K562 (cell line): Measurements from ENCODE around the gene NPB. TPM values are rescaled to one million over a fixed set of nuclear protein-coding genes. Genes with fewer than 3 reads are reported as not detected.

Experiments used
- BACH1 ChIP-seq: fragments of 200-800 bp; sonication (Bioruptor generic); IDR thresholded peaks from 2 replicates; pipeline ENCODE4 v1.6.1; 2016; ENCODE audit warnings: missing genetic modification characterization, missing compliant biosample characterization
- BCLAF1 ChIP-seq, 2 experiments: fragments of 450-650 bp in 1 of 2; IDR thresholded peaks; 2 replicates each; pipeline ENCODE4 v1.6.1; 2011 to 2017; ENCODE audit warnings: low read depth in 2 of 2, antibody characterized with exemption in 1 of 2, borderline replicate concordance in 1 of 2, low read length in 1 of 2, mild to moderate bottlenecking in 1 of 2, mixed read lengths in 1 of 2; ENCODE audit not compliant: control insufficient read depth in 1 of 2
- DMBX1 ChIP-seq: fragments of 250-450 bp; sonication (Bioruptor Pico); IDR thresholded peaks from 2 replicates; pipeline ENCODE4 v1.8.0; 2022; ENCODE audit warnings: inconsistent platforms, mild to moderate bottlenecking, moderate library complexity, borderline replicate concordance
- EP300 ChIP-seq: IDR thresholded peaks from 2 replicates; pipeline ENCODE4 v1.6.1; 2012; ENCODE audit warnings: low read length, improper control_type of control experiment
- ETV6 ChIP-seq, 3 experiments: fragments of 150-350 bp in 1 of 3; sonication (generic) in 1 of 3; formaldehyde crosslinking in 1 of 3; IDR thresholded peaks; 2 replicates each; pipeline versions ENCODE4 v1.6.1 to v1.8.0; 2014 to 2022; ENCODE audit warnings: borderline replicate concordance in 2 of 3, low read depth in 2 of 3, antibody characterized with exemption in 1 of 3, low read length in 1 of 3, mild to moderate bottlenecking in 1 of 3, missing genetic modification reagents in 1 of 3
- KDM1A ChIP-seq, 2 experiments: fragments of 450-650 bp; IDR thresholded peaks; 2 replicates each; pipeline ENCODE4 v1.6.1; 2016; ENCODE audit warnings: mild to moderate bottlenecking in 2 of 2
- NEUROD1 ChIP-seq: fragments of 150-350 bp; IDR thresholded peaks from 2 replicates; pipeline ENCODE4 v1.6.1; 2014; ENCODE audit warnings: borderline replicate concordance, low read length, low read depth; ENCODE audit not compliant: partially characterized antibody
- NR4A1 ChIP-seq, 2 experiments: fragments of 250-450 bp in 1 of 2; fragments of 450-650 bp in 1 of 2; sonication (Bioruptor Pico) in 1 of 2; IDR thresholded peaks; 2 replicates each; pipeline versions ENCODE4 v1.4.0 to v1.6.1; 2016 to 2020; ENCODE audit warnings: mild to moderate bottlenecking in 2 of 2, missing compliant biosample characterization in 1 of 2, missing genetic modification characterization in 1 of 2, moderate library complexity in 1 of 2
- PHF21A ChIP-seq: fragments of 450-650 bp; IDR thresholded peaks from 2 replicates; pipeline ENCODE4 v1.6.1; 2017; ENCODE audit warnings: low read depth, borderline replicate concordance
- PREB ChIP-seq: sonication (generic); formaldehyde crosslinking; IDR thresholded peaks from 2 replicates; pipeline ENCODE4 v1.8.1; 2023; ENCODE audit warnings: mild to moderate bottlenecking, missing genetic modification reagents
- SRF ChIP-seq, 2 experiments: fragments of 250-450, 450-650 bp in 1 of 2; sonication (Bioruptor Pico) in 1 of 2; sonication (generic) in 1 of 2; formaldehyde crosslinking; IDR thresholded peaks; 2 replicates each; pipeline versions ENCODE4 v1.5.0 to v1.5.1; 2020 to 2022; ENCODE audit warnings: mild to moderate bottlenecking in 1 of 2, missing genetic modification reagents in 1 of 2
- TAF15 ChIP-seq: fragments of 200-400 bp; formaldehyde crosslinking; IDR thresholded peaks from 2 replicates; pipeline ENCODE4 v1.6.1; 2017; ENCODE audit warnings: mild to moderate bottlenecking, low read depth, low read length, moderate library complexity
- ZNF217 ChIP-seq: sonication (generic); formaldehyde crosslinking; IDR thresholded peaks from 2 replicates; pipeline ENCODE4 v1.8.0; 2022; ENCODE audit warnings: mild to moderate bottlenecking, missing genetic modification reagents
- ZNF263 ChIP-seq: sonication (generic); formaldehyde crosslinking; IDR thresholded peaks from 2 replicates; pipeline ENCODE4 v1.8.0; 2022; ENCODE audit warnings: mild to moderate bottlenecking, missing genetic modification reagents, borderline replicate concordance
- polyA plus RNA-seq, 8 experiments: library from polyadenylated mRNA; depleted of rRNA in 4 of 8; stranded (reverse) in 5 of 8; unstranded in 3 of 8; fragments of >200 nt; fragmentation: Nextera tagmentation in 2 of 8; fragmentation: Illumina TruSeq in 1 of 8; extraction: Ambion mirVana in 2 of 8; extraction: Trizol in 1 of 8; gene quantifications; 2 replicates each; pipeline versions ENCODE4 v1.2.1 to v1.2.3, GENCODE V29; 2011 to 2014; ENCODE audit warnings: inconsistent platforms in 1 of 8, missing spikeins in 1 of 8
- total RNA-seq, 7 experiments: library from RNA; depleted of rRNA in 6 of 7; stranded (reverse); fragments of >200 nt in 6 of 7; fragmentation: Illumina TruSeq in 2 of 7; extraction: Trizol in 2 of 7; gene quantifications; 2 replicates each; pipeline versions ENCODE4 v1.2.1 to v1.2.3, GENCODE V29; 2011 to 2021; ENCODE audit warnings: low replicate concordance in 1 of 7
- TF ChIP-seq, protein P1 (sequence below): sonication (generic); formaldehyde crosslinking; IDR thresholded peaks from 2 replicates; pipeline ENCODE4 v1.8.1; 2023; ENCODE audit warnings: mild to moderate bottlenecking, missing genetic modification reagents, moderate library complexity
- TF ChIP-seq, protein P2 (sequence below): fragments of 250-450 bp; sonication (Bioruptor Pico); IDR thresholded peaks from 2 replicates; pipeline ENCODE4 v1.5.0; 2021

NPB gene
- total and polyA plus RNA-seq, 9 of the 15 experiments (the other 6 are each of a cell fraction or from before 2014, with no cell fraction given): 0.03 to 0.61 (median 0.14) TPM; not detected in 2

- TF ChIP-seq BCLAF1 (IDR thresholded peaks at IDR 0.05; ENCODE audit: borderline replicate concordance in 1 of 2, control insufficient read depth in 1 of 2, low read depth in 2 of 2, low read length in 1 of 2) (0 out of 4 replicates have a peak, but pooled peaks of 1 of the 2 experiments have one; percentile 48), NR4A1 (CRISPR knock-in tag; IDR thresholded peaks at IDR 0.05) (no peak), NR4A1 (tag; IDR thresholded peaks at IDR 0.05) (no peak), NEUROD1 (peak; percentile 62), SRF (CRISPR knock-in tag; IDR thresholded peaks at IDR 0.05) (no peak; a peak in 1 of 4 replicates), TAF15 (no peak), PHF21A (no peak), ETV6 (IDR thresholded peaks at IDR 0.05; ENCODE audit: borderline replicate concordance in 1 of 2, low read depth in 2 of 2, low read length in 1 of 2) (no peak), ETV6 (CRISPR knock-in tag; IDR thresholded peaks at IDR 0.05; ENCODE audit: borderline replicate concordance) (no peak), ZNF217 (CRISPR knock-in tag) (no peak), BACH1 (peak; percentile 99), DMBX1 (CRISPR knock-in tag) (no peak), ZNF263 (CRISPR knock-in tag) (no peak), EP300 (peak; percentile 73), PREB (CRISPR knock-in tag) (no peak), KDM1A (IDR thresholded peaks at IDR 0.05) (no peak)
- TF ChIP-seq, protein P1, sequence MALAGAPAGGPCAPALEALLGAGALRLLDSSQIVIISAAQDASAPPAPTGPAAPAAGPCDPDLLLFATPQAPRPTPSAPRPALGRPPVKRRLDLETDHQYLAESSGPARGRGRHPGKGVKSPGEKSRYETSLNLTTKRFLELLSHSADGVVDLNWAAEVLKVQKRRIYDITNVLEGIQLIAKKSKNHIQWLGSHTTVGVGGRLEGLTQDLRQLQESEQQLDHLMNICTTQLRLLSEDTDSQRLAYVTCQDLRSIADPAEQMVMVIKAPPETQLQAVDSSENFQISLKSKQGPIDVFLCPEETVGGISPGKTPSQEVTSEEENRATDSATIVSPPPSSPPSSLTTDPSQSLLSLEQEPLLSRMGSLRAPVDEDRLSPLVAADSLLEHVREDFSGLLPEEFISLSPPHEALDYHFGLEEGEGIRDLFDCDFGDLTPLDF (CRISPR knock-in tag): no peak
- TF ChIP-seq, protein P2, sequence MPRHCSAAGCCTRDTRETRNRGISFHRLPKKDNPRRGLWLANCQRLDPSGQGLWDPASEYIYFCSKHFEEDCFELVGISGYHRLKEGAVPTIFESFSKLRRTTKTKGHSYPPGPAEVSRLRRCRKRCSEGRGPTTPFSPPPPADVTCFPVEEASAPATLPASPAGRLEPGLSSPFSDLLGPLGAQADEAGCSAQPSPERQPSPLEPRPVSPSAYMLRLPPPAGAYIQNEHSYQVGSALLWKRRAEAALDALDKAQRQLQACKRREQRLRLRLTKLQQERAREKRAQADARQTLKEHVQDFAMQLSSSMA: no peak
Measured at GRCh38 chr17:81923302-81924260, 21.5 kb downstream of the NPB start (continued).
